Measurements from ENCODE around the gene SMR3B.

The SMR3B gene

GRCh38 chr4:70382691-70383181 is at the start of gene SMR3B:
TSS of gene SMR3B (plus strand) at chr4:70383131. CDS start at chr4:70384511, 1,380 bp downstream.
- DNase-seq (ENCODE audit: low read depth in 3 of 3): no peak

GRCh38 chr4:70334681-70335080 is 48.2 kb upstream of the SMR3B start, which contains the start of gene CABS1:
TSS of gene CABS1 (plus strand) at chr4:70334981. CDS start at chr4:70335040, 59 bp downstream.
- no peak for DNase-seq (ENCODE audit: low read depth in 3 of 3)

- no peak for DNase-seq (ENCODE audit: low read depth in 3 of 3)
Measured at GRCh38 chr4:70336043-70336442, 46.9 kb upstream of the SMR3B start.

- DNase-seq (ENCODE audit: low read depth in 3 of 3): no peak
Measured at GRCh38 chr4:70337886-70338420, 45.0 kb upstream of the SMR3B start.

- no peak for DNase-seq (ENCODE audit: low read depth in 3 of 3)
Measured at GRCh38 chr4:70356185-70356584, 26.7 kb upstream of the SMR3B start.

- no peak for DNase-seq (ENCODE audit: low read depth in 3 of 3)
Measured at GRCh38 chr4:70359115-70359661, 23.7 kb upstream of the SMR3B start.

GRCh38 chr4:70360460-70360859 is 22.5 kb upstream of the SMR3B start, which contains the start of gene SMR3A:
TSS of gene SMR3A (plus strand) at chr4:70360760. CDS start at chr4:70362116, 1,356 bp downstream.
- no peak for DNase-seq (ENCODE audit: low read depth in 3 of 3)

- no peak for DNase-seq (ENCODE audit: low read depth in 3 of 3)
Measured at GRCh38 chr4:70364002-70364401, 18.9 kb upstream of the SMR3B start.

- no peak for DNase-seq (ENCODE audit: low read depth in 3 of 3)
Measured at GRCh38 chr4:70365479-70365878, 17.5 kb upstream of the SMR3B start.

GRCh38 chr4:70367813-70368212 is 15.1 kb upstream of the SMR3B start:
- no peak for DNase-seq (ENCODE audit: low read depth in 3 of 3)

- no peak for DNase-seq (ENCODE audit: low read depth in 3 of 3)
Measured at GRCh38 chr4:70371987-70372386, 10.9 kb upstream of the SMR3B start.

GRCh38 chr4:70372760-70373159 is 10.2 kb upstream of the SMR3B start:
- DNase-seq (ENCODE audit: low read depth in 3 of 3): no peak

- no peak for DNase-seq (ENCODE audit: low read depth in 3 of 3)
Measured at GRCh38 chr4:70380578-70380977, 2.4 kb upstream of the SMR3B start.

- DNase-seq (ENCODE audit: low read depth in 3 of 3): no peak
Measured at GRCh38 chr4:70392057-70392776, 9.3 kb downstream of the SMR3B start.

GRCh38 chr4:70397580-70397979 is 14.6 kb downstream of the SMR3B start, which contains the start of gene OPRPN:
TSS of gene OPRPN (plus strand) at chr4:70397940. CDS start at chr4:70399286, 1,346 bp downstream.
- no peak for DNase-seq (ENCODE audit: low read depth in 3 of 3)

GRCh38 chr4:70399319-70399718 is 16.4 kb downstream of the SMR3B start:
- no peak for DNase-seq (ENCODE audit: low read depth in 3 of 3)

GRCh38 chr4:70402762-70403161 is 19.8 kb downstream of the SMR3B start:
- no peak for DNase-seq (ENCODE audit: low read depth in 3 of 3)

GRCh38 chr4:70405765-70406164 is 22.8 kb downstream of the SMR3B start:
- DNase-seq (ENCODE audit: low read depth in 3 of 3): no peak

- DNase-seq (ENCODE audit: low read depth in 3 of 3): no peak
Measured at GRCh38 chr4:70425306-70425705, 42.4 kb downstream of the SMR3B start.

- DNase-seq (ENCODE audit: low read depth in 3 of 3): no peak
Measured at GRCh38 chr4:70426789-70427188, 43.9 kb downstream of the SMR3B start.

- no peak for DNase-seq (ENCODE audit: low read depth in 3 of 3)
Measured at GRCh38 chr4:70437197-70437596, 54.3 kb downstream of the SMR3B start.
